Kidney epithelial cell (primary cell): ENCODE results near the gene FIGNL2. TPM values are rescaled to one million over a fixed set of nuclear protein-coding genes. Genes with fewer than 3 reads are reported as not detected.

Source experiments
- DNase-seq: peaks from one replicate; pipeline ENCODE4 v3.0.0-alpha.2; 2010; ENCODE audit warnings: low read depth
- H3K27me3 ChIP-seq: 2 replicates; pipeline ENCODE4 v1.6.0; 2011; ENCODE audit warnings: low read length; ENCODE audit not compliant: control insufficient read depth, insufficient read depth
- H3K36me3 ChIP-seq: 2 replicates; pipeline ENCODE4 v1.5.1; 2011; ENCODE audit warnings: low read length; ENCODE audit not compliant: control insufficient read depth, insufficient read depth
- H3K4me3 ChIP-seq: 2 replicates; pipeline ENCODE4 v1.5.1; 2011; ENCODE audit warnings: low read depth, mild to moderate bottlenecking, control low read depth, low read length
- total RNA-seq: library from RNA; depleted of rRNA; stranded (reverse); fragments of >200 nt; gene quantifications from 2 replicates; pipeline ENCODE4 v1.2.3, GENCODE V29; 2015
- TF ChIP-seq, protein P1 (sequence below): IDR thresholded peaks from 2 replicates; pipeline ENCODE4 v1.5.1; 2011; ENCODE audit warnings: mild to moderate bottlenecking, moderate library complexity, low read length, control low read depth, inconsistent platforms; ENCODE audit not compliant: insufficient read depth, poor library complexity, severe bottlenecking

The FIGNL2 gene
- total RNA-seq, 1 donor from 2014 or later, result 2.6 TPM

DNA sequence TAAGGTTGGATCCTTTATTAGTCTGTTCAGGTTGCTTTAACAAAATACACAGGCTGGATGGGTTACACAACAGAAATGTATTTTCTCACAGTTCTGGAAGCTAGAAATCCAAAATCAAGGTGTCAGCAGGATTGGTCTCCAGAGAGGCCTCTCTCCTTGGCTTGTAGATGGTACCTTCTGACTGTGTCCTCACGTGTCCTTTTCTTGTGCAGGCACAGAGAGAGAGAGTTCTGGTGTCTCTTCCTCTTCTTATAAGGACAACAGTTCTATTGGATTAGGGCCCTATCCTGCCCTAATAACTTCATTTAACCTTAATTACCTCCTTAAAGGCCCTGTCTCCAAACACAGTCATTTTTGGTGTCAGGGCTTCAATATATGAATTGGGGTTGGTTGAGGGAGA lies 34.8 kb upstream of the FIGNL2 start:
- Histone ChIP-seq H3K36me3 (no peaks in the 10 kb centered on the region), H3K27me3 (no peaks in the 10 kb centered on the region), H3K4me3 (no peak overlapping the region)
- DNase-seq, result no peak
- TF ChIP-seq, protein P1, sequence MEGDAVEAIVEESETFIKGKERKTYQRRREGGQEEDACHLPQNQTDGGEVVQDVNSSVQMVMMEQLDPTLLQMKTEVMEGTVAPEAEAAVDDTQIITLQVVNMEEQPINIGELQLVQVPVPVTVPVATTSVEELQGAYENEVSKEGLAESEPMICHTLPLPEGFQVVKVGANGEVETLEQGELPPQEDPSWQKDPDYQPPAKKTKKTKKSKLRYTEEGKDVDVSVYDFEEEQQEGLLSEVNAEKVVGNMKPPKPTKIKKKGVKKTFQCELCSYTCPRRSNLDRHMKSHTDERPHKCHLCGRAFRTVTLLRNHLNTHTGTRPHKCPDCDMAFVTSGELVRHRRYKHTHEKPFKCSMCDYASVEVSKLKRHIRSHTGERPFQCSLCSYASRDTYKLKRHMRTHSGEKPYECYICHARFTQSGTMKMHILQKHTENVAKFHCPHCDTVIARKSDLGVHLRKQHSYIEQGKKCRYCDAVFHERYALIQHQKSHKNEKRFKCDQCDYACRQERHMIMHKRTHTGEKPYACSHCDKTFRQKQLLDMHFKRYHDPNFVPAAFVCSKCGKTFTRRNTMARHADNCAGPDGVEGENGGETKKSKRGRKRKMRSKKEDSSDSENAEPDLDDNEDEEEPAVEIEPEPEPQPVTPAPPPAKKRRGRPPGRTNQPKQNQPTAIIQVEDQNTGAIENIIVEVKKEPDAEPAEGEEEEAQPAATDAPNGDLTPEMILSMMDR, result no peak

DNA sequence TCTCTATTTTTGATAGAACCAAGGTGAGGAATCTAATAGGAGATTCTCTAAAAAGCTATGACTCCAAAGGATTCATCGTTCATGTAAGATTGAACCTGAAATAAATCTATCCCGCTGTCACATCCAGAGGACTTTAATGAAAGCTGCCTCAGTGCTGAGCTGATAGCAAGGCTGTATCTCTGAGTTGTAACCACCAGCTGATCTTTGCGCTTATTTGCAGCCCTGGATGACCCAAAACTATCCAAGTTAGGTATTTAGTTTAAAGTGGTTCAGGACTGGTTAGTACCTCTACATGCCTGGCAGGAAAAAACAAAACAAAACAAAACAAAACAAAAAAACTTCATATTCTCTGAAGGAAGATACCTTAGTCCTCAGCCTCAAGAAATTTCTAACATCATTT lies 30.6 kb upstream of the FIGNL2 start:
- Histone ChIP-seq H3K4me3 (no peak overlapping the region), H3K27me3 (no peaks in the 10 kb centered on the region), H3K36me3 (no peaks in the 10 kb centered on the region)
- TF ChIP-seq, protein P1, result no peak
- no peak for DNase-seq

DNA sequence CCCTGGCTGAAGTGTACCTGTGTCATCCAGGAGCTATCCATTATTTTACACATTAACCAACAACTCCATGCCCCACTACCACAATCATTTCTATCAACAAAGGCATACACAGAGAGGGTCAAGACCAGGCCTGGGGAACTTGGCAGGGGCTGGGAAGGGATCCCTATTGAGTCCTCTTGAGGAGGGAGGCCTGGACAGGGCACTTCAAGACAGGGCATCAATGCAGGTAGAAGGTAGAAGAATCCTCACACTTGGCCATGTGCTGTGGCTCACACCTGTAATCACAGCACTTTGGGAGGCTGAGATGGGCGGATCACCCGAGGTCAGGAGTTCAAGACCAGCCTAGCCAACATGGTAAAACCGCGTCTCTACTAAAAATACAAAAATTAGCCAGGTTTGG lies 26.0 kb upstream of the FIGNL2 start:
- H3K36me3 ChIP-seq, result no peaks in the 10 kb centered on the region
- H3K4me3 ChIP-seq, result no peak overlapping the region
- no peak for DNase-seq
- H3K27me3 ChIP-seq, result peaks cover 6% of the 10 kb centered on the region
- TF ChIP-seq, protein P1, result no peak

DNA sequence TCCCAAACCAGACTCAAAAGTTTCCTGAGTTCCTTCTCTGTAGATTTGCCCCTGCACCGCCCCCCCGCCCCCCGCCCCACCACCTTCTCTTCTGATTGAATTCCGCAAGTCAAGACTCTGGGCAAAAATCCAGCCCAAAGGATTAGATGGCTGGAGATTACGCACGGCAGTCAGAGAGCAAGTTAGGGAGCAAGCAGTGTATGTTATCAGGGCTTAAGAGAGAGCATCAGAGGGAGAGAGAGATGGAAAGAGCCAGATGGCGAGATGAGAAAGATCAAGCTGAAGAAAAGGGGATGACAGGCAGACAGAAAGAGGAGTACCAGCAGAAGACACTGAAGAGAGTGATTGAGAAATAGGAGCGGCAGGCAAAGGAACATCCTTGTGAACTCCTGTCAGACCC lies 25.5 kb upstream of the FIGNL2 start:
- no peak overlapping the region for H3K4me3 ChIP-seq
- no peaks in the 10 kb centered on the region for H3K36me3 ChIP-seq
- peaks cover 8% of the 10 kb centered on the region for H3K27me3 ChIP-seq
- DNase-seq, result no peak
- TF ChIP-seq, protein P1, result no peak

DNA sequence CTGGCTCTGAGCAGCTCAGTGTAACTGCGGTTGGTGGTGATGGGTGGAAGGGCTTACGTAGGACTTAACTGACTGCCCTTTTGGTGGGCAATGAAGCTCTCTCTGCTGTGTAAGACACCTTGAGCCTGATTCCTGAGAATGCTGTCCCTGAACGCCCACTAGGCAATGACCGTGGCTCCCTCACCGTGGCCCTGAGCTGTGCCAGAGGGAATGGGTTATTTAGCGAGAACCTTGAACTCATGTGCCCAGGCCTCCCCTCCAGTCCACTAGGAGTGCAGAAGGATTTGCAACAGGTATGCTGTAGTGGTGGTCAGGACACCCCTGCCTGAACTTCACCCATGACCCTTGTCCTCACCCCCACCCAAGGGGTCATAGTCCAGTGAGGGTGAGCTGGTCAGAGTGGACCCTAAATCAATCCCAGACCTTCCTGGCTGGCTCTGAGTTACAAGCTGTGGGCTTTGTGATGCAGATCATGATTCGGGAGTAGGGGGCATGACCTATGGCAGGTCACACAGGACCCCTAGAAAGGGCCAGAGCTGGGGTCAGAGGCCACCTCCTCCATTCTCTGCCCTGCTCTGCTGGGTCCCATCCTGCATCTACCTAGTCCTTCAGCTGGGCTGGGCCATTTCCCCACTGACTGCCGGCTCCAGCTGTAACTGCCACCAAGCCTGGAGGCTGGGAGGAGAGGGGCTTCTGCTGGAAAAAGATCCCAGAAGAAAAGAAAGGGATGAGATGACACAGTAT lies 24.9 kb upstream of the FIGNL2 start:
- H3K27me3 ChIP-seq, result peaks cover 8% of the 10 kb centered on the region
- H3K4me3 ChIP-seq, result no peak overlapping the region
- H3K36me3 ChIP-seq, result no peaks in the 10 kb centered on the region
- DNase-seq, result no peak
- TF ChIP-seq, protein P1, result no peak

DNA sequence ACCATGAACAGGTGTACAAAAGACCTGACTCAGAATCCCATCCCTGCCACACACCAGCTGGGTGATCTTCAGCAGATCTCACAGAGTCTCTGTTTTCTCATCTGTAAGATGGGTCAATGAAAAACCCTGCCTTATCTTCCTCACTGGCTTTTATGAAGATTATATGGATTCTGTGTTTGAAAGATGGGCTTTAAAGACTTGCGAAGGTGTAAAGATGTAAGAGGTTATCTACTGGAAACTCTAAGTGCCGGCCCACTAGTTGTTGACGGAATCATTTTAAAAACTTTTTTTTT lies 24.1 kb upstream of the FIGNL2 start:
- Histone ChIP-seq H3K27me3 (peaks cover 8% of the 10 kb centered on the region), H3K36me3 (no peaks in the 10 kb centered on the region), H3K4me3 (no peak overlapping the region)
- no peak for DNase-seq
- TF ChIP-seq, protein P1, result no peak
